Gastroesophageal sphincter (tissue), 4 donors: ENCODE results near the gene LYST. TPM values are rescaled to one million over a fixed set of nuclear protein-coding genes. Genes with fewer than 3 reads are reported as not detected.

Experiments used
- ATAC-seq: fragments of 150-250 bp; one replicate; pipeline ENCODE4 v1.9.1; 2016; ENCODE audit warnings: mild to moderate bottlenecking, moderate library complexity
- H3K27ac ChIP-seq, 4 donors: fragments of 200-600 bp; sonication (generic) in 3 of 4; 1 replicate in 3 of 4; 2 replicates in 1 of 4; pipeline ENCODE4 v1.5.1; 2016 to 2019
- H3K27me3 ChIP-seq: fragments of 200-600 bp; sonication (generic); one replicate; pipeline ENCODE4 v1.5.1; 2019
- H3K36me3 ChIP-seq, 2 donors: fragments of 200-600 bp; sonication (generic); one replicate each; pipeline ENCODE4 v1.5.1; 2019; ENCODE audit warnings: control low read depth in 1 of 2
- H3K4me1 ChIP-seq, 3 donors: fragments of 200-600 bp; sonication (generic); 1 replicate in 2 of 3; 2 replicates in 1 of 3; pipeline ENCODE4 v1.5.1; 2016 to 2019; ENCODE audit warnings: control low read depth in 2 of 3
- H3K4me3 ChIP-seq, 2 donors: fragments of 200-600 bp; sonication (generic); one replicate each; pipeline ENCODE4 v1.5.1; 2019; ENCODE audit warnings: mild to moderate bottlenecking in 1 of 2, moderate library complexity in 1 of 2
- H3K9me3 ChIP-seq, 3 donors: fragments of 200-600 bp; sonication (generic); one replicate each; pipeline ENCODE4 v1.5.1; 2017 to 2019; ENCODE audit warnings: control low read depth in 2 of 3
- EP300 ChIP-seq: sonication (generic); formaldehyde crosslinking; IDR thresholded peaks from one replicate; pipeline ENCODE4 v1.6.1; 2017; ENCODE audit warnings: antibody characterized with exemption, mild to moderate bottlenecking
- POLR2A ChIP-seq, 2 donors: fragments of 450-650 bp; IDR thresholded peaks; one replicate each; pipeline ENCODE4 v1.6.1; 2017; ENCODE audit warnings: antibody characterized with exemption in 2 of 2, mild to moderate bottlenecking in 2 of 2, moderate library complexity in 1 of 2
- POLR2AphosphoS5 ChIP-seq: sonication (generic); formaldehyde crosslinking; IDR thresholded peaks from one replicate; pipeline ENCODE4 v1.6.1; 2017; ENCODE audit warnings: antibody characterized with exemption
- WGBS, 2 donors: methylation state at CpG; one replicate each; pipeline ENCODE4 v1.1.5; 2018; ENCODE audit warnings: low coverage in 1 of 2; 5-methylcytosine and 5-hydroxymethylcytosine counted together
- total RNA-seq, 4 donors: library from RNA; depleted of rRNA; stranded (reverse); fragments of >200 nt; gene quantifications; one replicate each; pipeline ENCODE4 v1.1.0, GENCODE V29; 2016
- TF ChIP-seq, protein P1 (sequence below), 4 experiments: fragments of 200-600 bp in 2 of 4; fragments of 450-650 bp in 2 of 4; sonication (generic) in 1 of 4; IDR thresholded peaks; one replicate each; pipeline ENCODE4 v1.5.1; 2017 to 2019; ENCODE audit warnings: antibody characterized with exemption in 4 of 4, mild to moderate bottlenecking in 2 of 4, moderate library complexity in 2 of 4

LYST gene
- total RNA-seq, 4 donors from 2014 or later = 27.4 to 63.5 (median 31.4) TPM

DNA sequence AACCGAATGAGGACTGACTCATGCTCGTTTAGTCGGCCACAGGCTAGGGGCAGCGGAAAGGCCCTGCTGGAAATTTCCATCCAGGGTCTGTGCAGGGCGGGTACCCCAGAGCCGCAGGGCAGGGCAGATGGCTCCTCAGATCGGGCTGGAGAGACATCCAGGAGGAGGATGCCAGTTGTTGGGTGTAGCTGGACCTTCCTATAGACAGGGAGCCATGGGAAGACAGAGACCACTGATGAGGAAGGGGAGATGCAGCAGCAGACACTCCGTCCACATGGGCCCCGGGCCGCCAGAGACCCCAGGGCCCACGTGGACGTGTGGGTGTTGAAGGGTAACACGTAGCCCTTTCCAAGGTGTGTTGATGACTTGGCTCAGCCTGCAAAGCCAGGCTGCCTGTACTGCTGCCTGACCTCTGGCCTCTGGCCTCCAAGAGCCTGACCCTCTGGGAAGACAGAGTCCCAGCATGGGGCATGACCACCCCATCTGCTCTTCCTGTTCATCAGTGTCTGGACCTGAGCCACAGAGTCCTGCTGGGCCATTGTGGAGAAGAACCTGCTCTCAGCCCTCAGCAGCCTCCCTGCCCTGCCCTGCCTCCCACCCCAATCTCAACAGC is 221.9 kb downstream of the LYST start:
- TF ChIP-seq POLR2AphosphoS5 = no peak
- no peak for TF ChIP-seq POLR2A (IDR thresholded peaks at IDR 0.05)
- TF ChIP-seq, protein P1, sequence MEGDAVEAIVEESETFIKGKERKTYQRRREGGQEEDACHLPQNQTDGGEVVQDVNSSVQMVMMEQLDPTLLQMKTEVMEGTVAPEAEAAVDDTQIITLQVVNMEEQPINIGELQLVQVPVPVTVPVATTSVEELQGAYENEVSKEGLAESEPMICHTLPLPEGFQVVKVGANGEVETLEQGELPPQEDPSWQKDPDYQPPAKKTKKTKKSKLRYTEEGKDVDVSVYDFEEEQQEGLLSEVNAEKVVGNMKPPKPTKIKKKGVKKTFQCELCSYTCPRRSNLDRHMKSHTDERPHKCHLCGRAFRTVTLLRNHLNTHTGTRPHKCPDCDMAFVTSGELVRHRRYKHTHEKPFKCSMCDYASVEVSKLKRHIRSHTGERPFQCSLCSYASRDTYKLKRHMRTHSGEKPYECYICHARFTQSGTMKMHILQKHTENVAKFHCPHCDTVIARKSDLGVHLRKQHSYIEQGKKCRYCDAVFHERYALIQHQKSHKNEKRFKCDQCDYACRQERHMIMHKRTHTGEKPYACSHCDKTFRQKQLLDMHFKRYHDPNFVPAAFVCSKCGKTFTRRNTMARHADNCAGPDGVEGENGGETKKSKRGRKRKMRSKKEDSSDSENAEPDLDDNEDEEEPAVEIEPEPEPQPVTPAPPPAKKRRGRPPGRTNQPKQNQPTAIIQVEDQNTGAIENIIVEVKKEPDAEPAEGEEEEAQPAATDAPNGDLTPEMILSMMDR (IDR thresholded peaks at IDR 0.05) = no peak
- no peak for TF ChIP-seq EP300
- ATAC-seq = no peak
- 87 to 91% methylated on average over 6 to 13 of the region's 13 CpGs for WGBS, 2 donors
- Histone ChIP-seq H3K4me1 (peaks cover 0 to 17% (median 12%) of the 10 kb centered on the region in 3 donors), H3K9me3 (no peaks in the 10 kb centered on the region), H3K27me3 (peaks cover 90% of the 10 kb centered on the region), H3K27ac (no peak overlapping the region), H3K4me3 (no peak overlapping the region), H3K36me3 (no peaks in the 10 kb centered on the region)

DNA sequence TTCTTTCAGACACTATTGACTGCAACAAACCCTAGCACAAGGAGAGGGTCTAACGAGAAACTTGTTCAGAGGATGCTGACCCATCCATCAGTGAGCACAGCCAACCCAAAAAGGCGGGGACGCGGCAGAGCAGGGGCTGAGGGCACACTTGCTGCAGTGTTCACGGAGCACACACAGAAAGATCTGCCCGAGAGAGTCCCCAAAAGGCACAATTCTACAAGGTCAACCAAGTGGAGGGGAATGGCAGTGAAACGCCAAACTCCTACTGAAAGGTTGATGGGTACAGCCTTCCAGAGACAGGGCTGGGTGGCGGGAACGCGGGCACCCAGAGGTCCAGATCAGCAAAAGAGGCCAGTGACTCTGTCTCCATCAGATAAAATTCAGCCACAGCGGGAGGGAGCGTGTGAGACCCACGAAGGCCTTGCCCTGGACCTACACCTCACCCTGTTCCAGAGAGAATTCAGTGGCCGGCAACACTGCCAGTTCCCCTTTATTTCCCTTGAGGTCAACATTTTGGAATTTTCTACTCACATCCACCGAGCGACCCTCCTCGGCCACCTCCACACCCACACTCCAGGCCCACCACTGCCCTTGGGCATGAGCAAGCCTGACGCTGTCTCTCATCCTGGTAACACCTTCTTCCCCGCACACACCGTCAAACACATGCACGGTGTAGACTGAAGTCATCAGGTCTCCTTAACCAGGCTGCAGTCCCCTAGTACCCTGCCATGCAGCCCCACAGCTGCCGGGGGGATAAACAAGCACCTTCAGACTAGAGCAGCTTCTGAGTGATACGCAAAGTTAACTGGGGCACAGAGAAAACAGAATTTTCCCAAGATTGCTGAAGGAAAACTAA is 222.6 kb downstream of the LYST start:
- Histone ChIP-seq H3K4me1 (peaks cover 0 to 10% (median 7%) of the 10 kb centered on the region in 3 donors), H3K9me3 (no peaks in the 10 kb centered on the region), H3K27ac (no peak overlapping the region), H3K27me3 (peaks cover 83% of the 10 kb centered on the region), H3K36me3 (no peaks in the 10 kb centered on the region), H3K4me3 (no peak overlapping the region)
- TF ChIP-seq POLR2A (IDR thresholded peaks at IDR 0.05) (no peak), EP300 (no peak), POLR2AphosphoS5 (no peak)
- TF ChIP-seq, protein P1 (IDR thresholded peaks at IDR 0.05) = no peak
- WGBS, 2 donors = 89 to 94% methylated on average over 12 to 22 of the region's 23 CpGs
- ATAC-seq = no peak

DNA sequence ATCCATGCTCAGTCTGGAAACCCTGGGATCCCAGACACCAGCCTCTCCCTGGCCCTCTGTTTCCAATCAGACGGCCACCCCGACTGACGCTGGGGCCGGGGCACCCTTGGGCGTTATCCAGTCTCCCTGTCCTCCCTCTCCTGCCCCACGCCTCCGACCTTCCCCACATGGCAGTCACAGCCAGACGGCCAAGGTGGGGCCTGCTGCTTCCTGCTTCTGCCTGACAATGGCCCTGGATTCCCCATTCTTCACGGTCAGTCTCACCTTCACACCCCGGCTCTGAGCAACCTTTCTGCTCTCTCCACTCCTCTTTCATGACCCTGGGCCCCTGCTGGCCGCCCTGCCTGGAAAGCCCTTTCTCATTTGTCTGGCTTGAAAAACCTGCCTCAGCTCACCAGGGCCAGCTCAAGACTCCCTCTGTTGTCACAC is 223.7 kb downstream of the LYST start:
- no peaks in the 10 kb centered on the region for H3K36me3 ChIP-seq
- H3K9me3 ChIP-seq = no peaks in the 10 kb centered on the region
- no peak overlapping the region for H3K4me3 ChIP-seq
- no peak for TF ChIP-seq POLR2A (IDR thresholded peaks at IDR 0.05)
- TF ChIP-seq, protein P1 (IDR thresholded peaks at IDR 0.05) = no peak
- no peak for TF ChIP-seq POLR2AphosphoS5
- TF ChIP-seq EP300 = no peak
- no peaks in the 10 kb centered on the region for H3K4me1 ChIP-seq
- ATAC-seq = no peak
- 46 to 66% methylated on average over 8 to 10 of the region's 11 CpGs for WGBS, 2 donors
- H3K27ac ChIP-seq = no peak overlapping the region
- H3K27me3 ChIP-seq = peaks cover 72% of the 10 kb centered on the region

DNA sequence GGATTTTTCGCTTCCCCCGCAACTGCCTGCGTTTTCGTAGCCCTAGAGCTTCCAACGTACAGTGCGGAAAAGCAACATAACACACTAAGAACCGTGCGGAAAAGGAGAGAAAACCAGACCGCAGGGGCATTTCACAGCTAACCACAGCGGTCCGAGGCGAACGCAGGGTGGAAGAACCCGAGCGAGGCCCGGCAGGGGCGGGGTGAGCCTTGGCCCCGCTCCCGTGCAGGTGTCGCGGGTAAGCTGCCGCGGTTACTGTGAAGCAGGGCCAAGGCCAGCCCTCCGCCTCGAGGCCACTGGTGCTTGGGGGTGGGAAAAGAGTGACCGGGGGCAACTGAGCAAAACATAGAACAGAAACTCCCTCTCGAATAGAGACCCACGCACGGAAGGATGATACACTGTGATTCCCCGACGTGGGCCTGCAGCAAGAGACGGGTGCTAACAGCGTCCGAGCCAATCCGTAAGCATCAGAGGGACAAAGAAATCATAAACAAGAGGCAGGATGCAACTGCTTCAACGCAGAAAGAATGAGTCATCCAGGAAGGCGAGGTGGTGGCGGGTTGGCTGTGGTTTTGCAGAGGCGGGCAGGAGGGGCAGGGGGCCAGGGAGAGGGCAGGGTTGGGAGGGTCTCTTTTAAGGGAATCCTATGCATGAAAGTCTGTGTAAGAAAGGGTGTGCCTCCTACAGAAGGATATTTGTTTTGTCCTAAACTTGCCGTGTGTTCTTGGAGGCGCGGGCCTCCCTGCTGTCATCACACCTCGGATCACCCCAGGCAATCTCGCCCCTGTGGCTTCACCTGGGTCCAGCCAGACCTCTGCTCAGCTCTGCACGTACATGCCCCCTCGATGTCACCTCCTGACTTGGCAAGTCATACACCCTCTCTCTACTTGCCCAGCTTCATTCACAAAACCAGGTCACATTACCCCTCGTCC is 224.4 kb downstream of the LYST start:
- Histone ChIP-seq H3K4me3 (no peak overlapping the region), H3K36me3 (no peaks in the 10 kb centered on the region), H3K4me1 (no peaks in the 10 kb centered on the region), H3K27me3 (peaks cover 65% of the 10 kb centered on the region), H3K27ac (no peak overlapping the region), H3K9me3 (no peaks in the 10 kb centered on the region)
- no peak for ATAC-seq
- 56 to 73% methylated on average over 7 to 28 of the region's 47 CpGs for WGBS, 2 donors
- TF ChIP-seq POLR2A (IDR thresholded peaks at IDR 0.05) = no peak
- no peak for TF ChIP-seq POLR2AphosphoS5
- TF ChIP-seq, protein P1 (IDR thresholded peaks at IDR 0.05) = no peak
- TF ChIP-seq EP300 = no peak
